Mesangial cell (primary cell): ENCODE data around the gene WIPF1. TPM values are rescaled to one million over a fixed set of nuclear protein-coding genes. Genes with fewer than 3 reads are reported as not detected.

Source experiments
- total RNA-seq: library from RNA; depleted of rRNA; stranded (reverse); fragments of >200 nt; gene quantifications from 2 replicates; pipeline ENCODE4 v1.2.3, GENCODE V29; 2015

The WIPF1 gene, protein sequence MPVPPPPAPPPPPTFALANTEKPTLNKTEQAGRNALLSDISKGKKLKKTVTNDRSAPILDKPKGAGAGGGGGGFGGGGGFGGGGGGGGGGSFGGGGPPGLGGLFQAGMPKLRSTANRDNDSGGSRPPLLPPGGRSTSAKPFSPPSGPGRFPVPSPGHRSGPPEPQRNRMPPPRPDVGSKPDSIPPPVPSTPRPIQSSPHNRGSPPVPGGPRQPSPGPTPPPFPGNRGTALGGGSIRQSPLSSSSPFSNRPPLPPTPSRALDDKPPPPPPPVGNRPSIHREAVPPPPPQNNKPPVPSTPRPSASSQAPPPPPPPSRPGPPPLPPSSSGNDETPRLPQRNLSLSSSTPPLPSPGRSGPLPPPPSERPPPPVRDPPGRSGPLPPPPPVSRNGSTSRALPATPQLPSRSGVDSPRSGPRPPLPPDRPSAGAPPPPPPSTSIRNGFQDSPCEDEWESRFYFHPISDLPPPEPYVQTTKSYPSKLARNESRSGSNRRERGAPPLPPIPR
- total RNA-seq = 6.7 and 10.6 TPM in 2 replicates

DNA sequence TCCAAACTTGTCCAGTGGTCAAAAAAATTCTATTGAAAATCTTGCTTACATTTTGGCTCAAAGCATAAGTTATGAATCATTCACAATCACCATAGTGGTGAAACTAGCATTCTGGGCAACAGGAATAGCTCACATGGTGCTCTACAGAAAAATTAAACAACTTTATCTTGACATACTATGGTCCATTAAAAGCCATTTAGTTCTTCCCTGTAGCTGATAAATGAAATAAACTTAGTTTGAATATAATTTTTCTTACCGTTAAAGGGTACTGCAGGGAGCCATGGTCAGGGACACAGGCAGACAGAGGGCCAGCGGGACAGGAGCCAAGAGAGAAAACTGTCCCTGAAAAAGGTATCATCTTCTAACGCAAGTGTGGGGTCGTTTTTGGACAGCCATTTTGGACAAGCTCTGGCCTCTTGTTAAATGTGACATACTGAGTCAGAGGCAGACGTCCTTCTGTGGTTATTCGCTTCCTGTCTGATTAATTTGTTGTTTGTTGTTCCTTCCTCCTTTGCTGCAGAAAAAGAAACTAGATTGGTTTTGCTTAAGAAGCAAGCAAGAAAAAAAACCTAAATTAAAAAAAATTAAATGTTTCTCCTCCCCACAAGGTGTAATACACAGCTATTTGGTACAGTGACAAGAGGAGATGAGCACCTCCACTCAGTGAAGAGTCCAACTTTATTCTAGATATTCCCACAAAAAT is at the start of gene WIPF1:
TSS of gene WIPF1 (minus strand) at position 460 of the 703 bp plus-strand sequence. CDS start 12,231 bp downstream, outside the sequence.

Other genes with a start within 250 kb of the WIPF1 start
- gene SCRN3, start 202.1 kb downstream of the WIPF1 start, total RNA-seq = 7.1 and 10.3 TPM in 2 replicates
- 1.8 and 2.8 TPM in 2 replicates for gene GPR155, start 110.8 kb downstream of the WIPF1 start, total RNA-seq
- gene CHRNA1, start 166.7 kb upstream of the WIPF1 start, total RNA-seq = 0.76 TPM in 1 of 2 replicates, not detected in the other